H1 (cell line): ENCODE data around the gene BIRC2. TPM values are rescaled to one million over a fixed set of nuclear protein-coding genes. Genes with fewer than 3 reads are reported as not detected.

ENCODE experiments used
- CTCF ChIA-PET: fragments of 300-600 bp; sonication (Branson Sonifier 250); formaldehyde crosslinking; loops from one replicate; lab custom pipeline; 2021; ENCODE audit not compliant: partially characterized antibody; lab: Charles Lee
- POLR2A ChIA-PET: fragments of 300-600 bp; sonication (Branson Sonifier 250); formaldehyde crosslinking; loops from one replicate; lab custom pipeline; 2021; ENCODE audit warnings: inconsistent platforms; ENCODE audit not compliant: partially characterized antibody; lab: Charles Lee
- DNase-seq, 2 experiments: peaks; one replicate each; pipeline versions ENCODE4 v3.0.0 to v3.0.0-alpha.2; 2010 to 2022; ENCODE audit warnings: low spot score in 2 of 2, low read depth in 1 of 2, mixed read lengths in 1 of 2
- FAIRE-seq: peaks from 2 replicates; lab custom pipeline; 2011; peaks lifted over from hg19 to GRCh38; lab: Jason Lieb, UNC
- H2AFZ ChIP-seq: 2 replicates; pipeline ENCODE4 v1.8.1; 2012; ENCODE audit warnings: low read length, inconsistent platforms
- H2AK5ac ChIP-seq: 2 replicates; pipeline ENCODE4 v1.6.1; 2013; ENCODE audit warnings: low read depth, low read length
- H2BK120ac ChIP-seq: replicated peaks from 2 replicates; pipeline ENCODE3; 2013; ENCODE audit warnings: low read depth, low read length, inconsistent platforms
- H2BK12ac ChIP-seq: 2 replicates; pipeline ENCODE4 v1.6.1; 2013; ENCODE audit warnings: low read depth, low read length
- H2BK15ac ChIP-seq: 2 replicates; pipeline ENCODE4 v1.6.1; 2013; ENCODE audit warnings: low read length
- H2BK20ac ChIP-seq: 2 replicates; pipeline ENCODE4 v1.6.1; 2013; ENCODE audit warnings: low read length
- H2BK5ac ChIP-seq: 2 replicates; pipeline ENCODE4 v1.6.1; 2013; ENCODE audit warnings: low read depth, low read length
- H3K14ac ChIP-seq: 2 replicates; pipeline ENCODE4 v1.6.1; 2013; ENCODE audit warnings: inconsistent platforms; ENCODE audit not compliant: insufficient read length
- H3K18ac ChIP-seq: 2 replicates; pipeline ENCODE4 v1.6.1; 2013; ENCODE audit warnings: low read length; ENCODE audit errors: extremely low read depth
- H3K23ac ChIP-seq: 2 replicates; pipeline ENCODE4 v1.6.1; 2013; ENCODE audit warnings: inconsistent platforms; ENCODE audit not compliant: insufficient read length
- H3K23me2 ChIP-seq: 2 replicates; pipeline ENCODE4 v1.6.1; 2013; ENCODE audit warnings: low read depth, low read length
- H3K27ac ChIP-seq: 2 replicates; pipeline ENCODE4 v1.6.1; 2011; ENCODE audit warnings: low read depth, low read length, inconsistent platforms
- H3K27me3 ChIP-seq, 4 experiments: replicated peaks in 1 of 4; 1 replicate in 1 of 4; 2 replicates in 3 of 4; pipeline versions ENCODE4 v1.6.1 to v1.8.1; 2011 to 2013; ENCODE audit warnings: low read length in 3 of 4, mild to moderate bottlenecking in 3 of 4, inconsistent platforms in 2 of 4, mixed read lengths in 2 of 4, moderate library complexity in 1 of 4; ENCODE audit not compliant: control insufficient read depth in 3 of 4, insufficient read depth in 3 of 4; ENCODE audit errors: extremely low read depth in 1 of 4
- H3K36me3 ChIP-seq, 4 experiments: 2 replicates each; pipeline versions ENCODE4 v1.6.1 to v1.8.1; 2011 to 2013; ENCODE audit warnings: mild to moderate bottlenecking in 4 of 4, low read length in 3 of 4, moderate library complexity in 2 of 4, control low read depth in 1 of 4, inconsistent platforms in 1 of 4; ENCODE audit not compliant: insufficient read depth in 4 of 4, control insufficient read depth in 2 of 4
- H3K4ac ChIP-seq: replicated peaks from 2 replicates; pipeline ENCODE3; 2013; ENCODE audit warnings: low read length, low read depth, mixed read lengths, inconsistent platforms; ENCODE audit not compliant: insufficient read length
- H3K4me1 ChIP-seq, 4 experiments: replicated peaks in 1 of 4; 1 replicate in 1 of 4; 2 replicates in 3 of 4; pipeline versions ENCODE4 v1.6.1 to v1.8.1; 2011 to 2013; ENCODE audit warnings: low read length in 3 of 4, inconsistent platforms in 2 of 4, mixed read lengths in 1 of 4; ENCODE audit not compliant: insufficient read depth in 4 of 4, control insufficient read depth in 3 of 4
- H3K4me2 ChIP-seq, 2 experiments: 2 replicates each; pipeline versions ENCODE4 v1.6.1 to v1.8.1; 2011 to 2013; ENCODE audit warnings: low read depth in 2 of 2, low read length in 2 of 2, control low read depth in 1 of 2, inconsistent platforms in 1 of 2, mild to moderate bottlenecking in 1 of 2; ENCODE audit not compliant: insufficient read depth in 1 of 2
- H3K4me3 ChIP-seq, 4 experiments: fragments of 200-600, 300-600 bp in 1 of 4; sonication (generic), shearing (Covaris generic), sonication (Bioruptor Twin) in 1 of 4; 2 replicates each; pipeline versions ENCODE4 v1.5.1 to v1.8.1; 2011 to 2016; ENCODE audit warnings: low read length in 4 of 4, low read depth in 3 of 4, control low read depth in 2 of 4, inconsistent platforms in 2 of 4, mild to moderate bottlenecking in 2 of 4, mixed read lengths in 1 of 4, moderate library complexity in 1 of 4; ENCODE audit not compliant: insufficient read depth in 2 of 4; ENCODE audit errors: extremely low read depth in 1 of 4
- H3K56ac ChIP-seq: replicated peaks from 2 replicates; pipeline ENCODE3; 2013; ENCODE audit warnings: low read depth, mild to moderate bottlenecking, mixed read lengths, low read length, inconsistent platforms; ENCODE audit not compliant: insufficient read length
- H3K79me1 ChIP-seq: 2 replicates; pipeline ENCODE4 v1.6.1; 2013; ENCODE audit warnings: low read depth, low read length, control low read depth
- H3K79me2 ChIP-seq, 2 experiments: 2 replicates each; pipeline versions ENCODE4 v1.6.1 to v1.8.1; 2012 to 2013; ENCODE audit warnings: low read length in 2 of 2, mild to moderate bottlenecking in 2 of 2, inconsistent platforms in 1 of 2; ENCODE audit not compliant: insufficient read depth in 2 of 2, control insufficient read depth in 1 of 2
- H3K9ac ChIP-seq, 4 experiments: replicated peaks in 1 of 4; 1 replicate in 1 of 4; 2 replicates in 3 of 4; pipeline versions ENCODE4 v1.6.1 to v1.8.1; 2011 to 2013; ENCODE audit warnings: low read depth in 3 of 4, low read length in 3 of 4, control low read depth in 2 of 4, mild to moderate bottlenecking in 2 of 4, moderate library complexity in 2 of 4, inconsistent platforms in 1 of 4; ENCODE audit errors: extremely low read depth in 1 of 4
- H3K9me3 ChIP-seq, 2 experiments: 2 replicates each; pipeline versions ENCODE4 v1.6.1 to v1.8.1; 2012 to 2013; ENCODE audit warnings: mild to moderate bottlenecking in 2 of 2, moderate library complexity in 2 of 2, control low read depth in 1 of 2, inconsistent platforms in 1 of 2, low read depth in 1 of 2, low read length in 1 of 2, mixed read lengths in 1 of 2; ENCODE audit not compliant: insufficient read depth in 2 of 2
- H4K20me1 ChIP-seq, 2 experiments: replicated peaks in 1 of 2; 2 replicates each; pipeline versions ENCODE3 to v1.8.1; 2011 to 2013; ENCODE audit warnings: inconsistent platforms in 2 of 2, low read length in 2 of 2, mild to moderate bottlenecking in 1 of 2; ENCODE audit not compliant: insufficient read depth in 2 of 2, control insufficient read depth in 1 of 2
- H4K5ac ChIP-seq: 2 replicates; pipeline ENCODE4 v1.6.1; 2013; ENCODE audit warnings: low read length, low read depth, mixed read lengths, inconsistent platforms; ENCODE audit not compliant: insufficient read length
- H4K8ac ChIP-seq: 2 replicates; pipeline ENCODE4 v1.8.0; 2013; ENCODE audit warnings: mild to moderate bottlenecking, moderate library complexity, low read length, inconsistent platforms; ENCODE audit not compliant: insufficient read depth; ENCODE audit errors: extremely low read depth
- H4K91ac ChIP-seq: replicated peaks from 2 replicates; pipeline ENCODE3; 2013; ENCODE audit warnings: low read length, mixed read lengths, inconsistent platforms; ENCODE audit not compliant: insufficient read length
- BRCA1 ChIP-seq: IDR thresholded peaks from 2 replicates; pipeline ENCODE4 v1.6.1; 2012; ENCODE audit warnings: low read depth, low read length, improper control_type of control experiment
- CEBPB ChIP-seq: IDR thresholded peaks from 2 replicates; pipeline ENCODE4 v1.6.1; 2012; ENCODE audit warnings: low read depth, low read length
- WGBS, 2 experiments: shearing (Covaris generic) in 1 of 2; methylation state at CpG; one replicate each; pipeline versions ENCODE4 v1.1.6 to v1.1.7; 2013 to 2015; ENCODE audit warnings: low lambda C conversion rate in 2 of 2, mixed read lengths in 2 of 2, inconsistent platforms in 1 of 2, low coverage in 1 of 2, missing lambda C conversion rate in 1 of 2; ENCODE audit not compliant: insufficient replicate concordance in 2 of 2, insufficient coverage in 1 of 2, insufficient read length in 1 of 2; ENCODE audit errors: extremely low coverage in 1 of 2, missing lambda C conversion rate in 1 of 2; 5-methylcytosine and 5-hydroxymethylcytosine counted together
- polyA plus RNA-seq, 7 experiments: library from polyadenylated mRNA; depleted of rRNA in 3 of 7; stranded (reverse) in 5 of 7; unstranded in 2 of 7; fragments of >200 nt in 5 of 7; fragments of 200-250 nt in 2 of 7; gene quantifications; 1 replicate in 5 of 7; 2 replicates in 1 of 7; 4 replicates in 1 of 7; pipeline versions ENCODE4 v1.2.1 to v1.2.3, GENCODE V29; 2011 to 2013; ENCODE audit warnings: missing spikeins in 2 of 7, mixed read lengths in 2 of 7
- total RNA-seq: library from RNA; stranded (reverse); fragmentation: NEBNext Ultra II Directional; extraction: Animal tissue kit (Norgen Biotek cat#: 25700); gene quantifications from 2 replicates; pipeline ENCODE4 v1.2.1, GENCODE V29; 2021

Gene BIRC2
- total and polyA plus RNA-seq, 2 of the 8 experiments (the other 6 are each of a cell fraction or from before 2014, with no cell fraction given) = 18.4 to 24.7 TPM

DNA sequence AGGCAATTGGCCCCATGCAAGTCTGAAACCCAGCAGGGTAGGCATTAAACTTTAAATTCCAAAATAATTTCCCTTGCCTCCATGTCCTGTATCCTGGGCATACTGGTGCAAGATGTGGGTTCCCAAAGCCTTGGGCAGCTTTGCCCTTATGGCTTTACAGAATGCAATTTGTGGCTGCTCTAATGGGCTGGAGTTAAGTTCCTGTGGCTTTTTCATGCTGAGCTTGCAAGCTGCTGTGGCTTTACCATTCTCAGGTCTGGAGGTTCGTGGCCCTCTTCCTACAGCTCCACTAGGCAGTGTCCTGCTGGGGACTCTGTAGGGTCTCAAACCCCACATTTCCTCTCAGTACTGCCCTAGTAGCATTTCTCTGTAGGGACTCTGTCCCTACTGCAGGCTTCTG lies 44.8 kb upstream of the BIRC2 start:
- Histone ChIP-seq H3K79me1 (no peaks in the 10 kb centered on the region), H3K4me2 (no peak overlapping the region), H3K18ac (no peak overlapping the region), H4K8ac (no peak overlapping the region), H3K79me2 (no peaks in the 10 kb centered on the region), H4K91ac (no peak overlapping the region), H3K23me2 (no peaks in the 10 kb centered on the region; the same call in 1 of the 2 replicates), H3K27ac (no peak overlapping the region), H3K36me3 (no peaks in the 10 kb centered on the region), H2BK20ac (no peak overlapping the region), H3K23ac (no peak overlapping the region), H3K9me3 (peaks cover 15 to 17% of the 10 kb centered on the region in 2 experiments), H3K4me3 (no peak overlapping the region), H3K9ac (no peak overlapping the region), H3K56ac (no peak overlapping the region), H4K5ac (no peak overlapping the region), H4K20me1 (no peaks in the 10 kb centered on the region), H2BK15ac (no peak overlapping the region), H2AK5ac (no peak overlapping the region), H2AFZ (no peak overlapping the region), H3K27me3 (no peaks in the 10 kb centered on the region), H3K4ac (no peak overlapping the region), H3K14ac (no peak overlapping the region), H2BK12ac (no peak overlapping the region), H3K4me1 (no peaks in the 10 kb centered on the region), H2BK120ac (no peak overlapping the region), H2BK5ac (no peak overlapping the region)
- no peak for TF ChIP-seq CEBPB
- no peak for TF ChIP-seq BRCA1
- WGBS, 2 experiments = 86% methylated on average over 1 of the region's 1 CpG; no CpG with 5 or more reads in 1 of the 2 experiments
- no peak for DNase-seq
- ChIA-PET CTCF (interaction anchor here (0.6 to 2.3 kb wide), 3 partner anchors 8 to 40 kb away, joined by 3 to 12 read pairs (median 4); no protein-coding TSS in a partner anchor), POLR2A (no interaction called here)
- no peak for FAIRE-seq
